Hepatocyte (in vitro differentiated cells): ENCODE data around the gene TIRAP. TPM values are rescaled to one million over a fixed set of nuclear protein-coding genes. Genes with fewer than 3 reads are reported as not detected.

Experiments
- DNase-seq: peaks from one replicate; pipeline ENCODE4 v3.0.0-alpha.2; 2016; ENCODE audit warnings: low spot score
- H2AFZ ChIP-seq: fragments of 200-600 bp; sonication (generic); 2 replicates; pipeline ENCODE4 v1.6.0; 2016; ENCODE audit warnings: antibody characterized with exemption, mild to moderate bottlenecking
- H3K27ac ChIP-seq: fragments of 200-600 bp; sonication (generic); 2 replicates; pipeline ENCODE4 v1.5.1; 2016; ENCODE audit warnings: mild to moderate bottlenecking
- H3K27me3 ChIP-seq: fragments of 200-600 bp; sonication (generic); 2 replicates; pipeline ENCODE4 v1.6.1; 2016
- H3K36me3 ChIP-seq: fragments of 200-600 bp; sonication (generic); replicated peaks from 2 replicates; pipeline ENCODE4 v1.5.1; 2016; ENCODE audit warnings: low read depth; ENCODE audit not compliant: insufficient read depth
- H3K4me1 ChIP-seq: fragments of 200-600 bp; sonication (generic); 2 replicates; pipeline ENCODE4 v1.5.1; 2016; ENCODE audit warnings: mild to moderate bottlenecking, moderate library complexity; ENCODE audit not compliant: insufficient read depth
- H3K4me2 ChIP-seq: fragments of 200-600 bp; sonication (generic); 2 replicates; pipeline ENCODE4 v1.6.0; 2016
- H3K4me3 ChIP-seq: fragments of 200-600 bp; sonication (generic); 2 replicates; pipeline ENCODE4 v1.5.1; 2016; ENCODE audit warnings: mild to moderate bottlenecking
- H3K79me2 ChIP-seq: fragments of 200-600 bp; sonication (generic); 2 replicates; pipeline ENCODE4 v1.6.0; 2017; ENCODE audit warnings: mild to moderate bottlenecking
- H3K9me2 ChIP-seq: fragments of 200-600 bp; sonication (generic); replicated peaks from 2 replicates; pipeline ENCODE4 v1.6.0; 2017; ENCODE audit warnings: mild to moderate bottlenecking; ENCODE audit not compliant: insufficient read depth
- H3K9me3 ChIP-seq: fragments of 200-600 bp; sonication (generic); 2 replicates; pipeline ENCODE4 v1.5.1; 2016; ENCODE audit warnings: low read depth, mild to moderate bottlenecking
- H4K20me1 ChIP-seq: fragments of 200-600 bp; sonication (generic); 2 replicates; pipeline ENCODE4 v1.6.0; 2016; ENCODE audit warnings: mild to moderate bottlenecking; ENCODE audit not compliant: insufficient read depth, poor library complexity, severe bottlenecking
- CTCF ChIP-seq: fragments of 200-600 bp; sonication (generic); IDR thresholded peaks from 2 replicates; pipeline ENCODE4 v1.5.1; 2016; ENCODE audit warnings: antibody characterized with exemption, mild to moderate bottlenecking; ENCODE audit not compliant: poor library complexity
- EZH2 ChIP-seq: fragments of 200-600 bp; sonication (generic); IDR thresholded peaks from 2 replicates; pipeline ENCODE4 v1.6.1; 2016; ENCODE audit warnings: antibody characterized with exemption, mild to moderate bottlenecking, borderline replicate concordance
- EZH2phosphoT487 ChIP-seq: fragments of 200-600 bp; sonication (generic); IDR thresholded peaks from one replicate; pipeline ENCODE4 v1.6.1; 2018; ENCODE audit warnings: antibody characterized with exemption, mild to moderate bottlenecking, low read depth, moderate library complexity; ENCODE audit not compliant: unreplicated experiment, severe bottlenecking
- WGBS: methylation state at CpG from one replicate; pipeline ENCODE4 v1.1.6; 2016; ENCODE audit warnings: low lambda C conversion rate; ENCODE audit errors: missing lambda C conversion rate; 5-methylcytosine and 5-hydroxymethylcytosine counted together
- polyA plus RNA-seq: library from polyadenylated mRNA; unstranded; fragments of >200 nt; fragmentation: Nextera tagmentation; extraction: Ambion mirVana; gene quantifications from 2 replicates; pipeline ENCODE4 v1.2.1, GENCODE V29; 2016
- total RNA-seq: library from RNA; depleted of rRNA; stranded (reverse); fragments of >200 nt; gene quantifications from 2 replicates; pipeline ENCODE4 v1.2.3, GENCODE V29; 2014

The TIRAP gene
- total and polyA plus RNA-seq, 2 experiments from 2014 or later = 5.3 to 6.4 TPM

- peaks cover 9% of the 10 kb centered on the region for H3K36me3 ChIP-seq
- H3K4me1 ChIP-seq = peaks cover 17% of the 10 kb centered on the region
- no peaks in the 10 kb centered on the region for H3K27me3 ChIP-seq
- TF ChIP-seq CTCF (no peak), EZH2 (no peak), EZH2phosphoT487 (no peak)
- H3K4me2 ChIP-seq = no peak overlapping the region
- H3K79me2 ChIP-seq = peaks cover 34% of the 10 kb centered on the region
- H3K9me2 ChIP-seq = no peaks in the 10 kb centered on the region
- WGBS = 97% methylated on average over 8 of the region's 8 CpGs
- H3K9me3 ChIP-seq = no peaks in the 10 kb centered on the region
- DNase-seq = no peak
- H2AFZ ChIP-seq = no peak overlapping the region
- no peak overlapping the region for H3K4me3 ChIP-seq
- peaks cover 6% of the 10 kb centered on the region for H4K20me1 ChIP-seq
- H3K27ac ChIP-seq = no peak overlapping the region
Observed at GRCh38 chr11:126265811-126266210, 17.1 kb upstream of the TIRAP start.

GRCh38 chr11:126267650-126268049 is 15.2 kb upstream of the TIRAP start:
- Histone ChIP-seq H3K36me3 (peaks cover 9% of the 10 kb centered on the region), H3K27ac (peak overlapping the region; percentile 93), H3K4me2 (peak overlapping the region; percentile 97), H3K4me1 (peaks cover 17% of the 10 kb centered on the region), H4K20me1 (peaks cover 6% of the 10 kb centered on the region), H3K79me2 (peaks cover 34% of the 10 kb centered on the region), H3K9me2 (no peaks in the 10 kb centered on the region), H2AFZ (peak overlapping the region; percentile 66), H3K4me3 (peak overlapping the region; percentile 87), H3K9me3 (no peaks in the 10 kb centered on the region), H3K27me3 (no peaks in the 10 kb centered on the region)
- WGBS = 82% methylated on average over 6 of the region's 6 CpGs
- DNase-seq = no peak
- TF ChIP-seq EZH2 = no peak
- no peak for TF ChIP-seq EZH2phosphoT487
- TF ChIP-seq CTCF = no peak

GRCh38 chr11:126268361-126268707 is 14.6 kb upstream of the TIRAP start:
- H3K4me1 ChIP-seq = peaks cover 17% of the 10 kb centered on the region
- peaks cover 9% of the 10 kb centered on the region for H3K36me3 ChIP-seq
- peak overlapping the region; percentile 93 for H3K27ac ChIP-seq
- peak; percentile 48 for DNase-seq
- H3K27me3 ChIP-seq = no peaks in the 10 kb centered on the region
- H4K20me1 ChIP-seq = peaks cover 6% of the 10 kb centered on the region
- H3K4me3 ChIP-seq = peak overlapping the region; percentile 87
- WGBS = 0% methylated on average over 15 of the region's 23 CpGs
- H2AFZ ChIP-seq = peak overlapping the region; percentile 66
- no peaks in the 10 kb centered on the region for H3K9me3 ChIP-seq
- no peaks in the 10 kb centered on the region for H3K9me2 ChIP-seq
- peak overlapping the region; percentile 97 for H3K4me2 ChIP-seq
- TF ChIP-seq EZH2phosphoT487 = no peak
- TF ChIP-seq CTCF = no peak
- no peak for TF ChIP-seq EZH2
- H3K79me2 ChIP-seq = peaks cover 34% of the 10 kb centered on the region
